Ishikawa (cell line): Measurements from ENCODE around the gene DNAJC6.

Experiments used
- TEAD4 ChIP-seq: IDR thresholded peaks from 2 replicates; pipeline ENCODE4 v1.6.1; 2012
- TF ChIP-seq, protein P1 (sequence below): IDR thresholded peaks from 2 replicates; pipeline ENCODE4 v1.6.1; 2012; ENCODE audit warnings: low read depth, mild to moderate bottlenecking

DNA sequence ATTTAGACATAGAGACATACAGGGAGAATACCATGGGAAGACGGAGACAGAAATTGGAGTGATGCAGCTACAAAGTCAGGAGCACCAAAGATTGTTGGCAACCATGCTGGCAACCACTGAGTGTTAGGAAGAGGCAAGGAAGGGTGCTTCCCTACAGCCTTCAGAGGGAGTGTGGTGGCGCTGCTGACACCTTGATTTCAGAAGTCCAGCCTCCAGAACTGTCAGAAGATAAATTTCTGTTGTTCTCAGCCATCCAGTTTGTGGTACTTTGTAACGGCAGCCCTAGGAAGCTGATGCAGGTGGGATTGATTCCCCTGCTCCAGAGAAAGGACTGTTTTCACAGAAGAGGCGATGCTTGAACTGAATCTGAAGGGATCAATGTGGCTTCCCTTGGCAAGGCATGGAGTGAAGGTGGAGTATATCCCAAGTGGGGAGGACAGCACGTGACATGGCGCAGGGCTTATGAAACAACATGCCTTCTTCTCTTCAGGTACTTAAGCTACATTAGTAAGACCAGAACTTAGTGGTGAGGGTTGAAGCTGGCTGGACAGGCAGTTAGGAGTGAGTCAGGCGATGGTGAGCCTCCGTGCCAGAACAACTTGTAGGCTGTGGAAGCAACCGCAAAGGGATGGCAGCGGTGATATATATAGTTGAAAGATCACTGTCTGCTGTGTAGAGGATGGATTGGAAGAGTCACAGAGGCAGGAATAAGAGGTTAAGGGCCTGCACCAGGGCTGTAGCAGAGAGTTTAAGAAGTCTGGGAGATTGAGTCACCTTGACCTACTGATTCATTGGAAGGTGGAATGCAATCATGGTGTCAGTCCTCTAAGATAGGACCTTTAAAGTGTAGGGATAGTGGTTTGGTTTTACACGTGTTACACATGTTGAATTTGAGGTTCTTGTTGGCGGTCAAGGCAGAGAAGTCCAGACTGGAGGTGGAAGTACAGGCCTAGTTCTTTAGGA lies 113.2 kb downstream of the DNAJC6 start:
- TF ChIP-seq, protein P1, sequence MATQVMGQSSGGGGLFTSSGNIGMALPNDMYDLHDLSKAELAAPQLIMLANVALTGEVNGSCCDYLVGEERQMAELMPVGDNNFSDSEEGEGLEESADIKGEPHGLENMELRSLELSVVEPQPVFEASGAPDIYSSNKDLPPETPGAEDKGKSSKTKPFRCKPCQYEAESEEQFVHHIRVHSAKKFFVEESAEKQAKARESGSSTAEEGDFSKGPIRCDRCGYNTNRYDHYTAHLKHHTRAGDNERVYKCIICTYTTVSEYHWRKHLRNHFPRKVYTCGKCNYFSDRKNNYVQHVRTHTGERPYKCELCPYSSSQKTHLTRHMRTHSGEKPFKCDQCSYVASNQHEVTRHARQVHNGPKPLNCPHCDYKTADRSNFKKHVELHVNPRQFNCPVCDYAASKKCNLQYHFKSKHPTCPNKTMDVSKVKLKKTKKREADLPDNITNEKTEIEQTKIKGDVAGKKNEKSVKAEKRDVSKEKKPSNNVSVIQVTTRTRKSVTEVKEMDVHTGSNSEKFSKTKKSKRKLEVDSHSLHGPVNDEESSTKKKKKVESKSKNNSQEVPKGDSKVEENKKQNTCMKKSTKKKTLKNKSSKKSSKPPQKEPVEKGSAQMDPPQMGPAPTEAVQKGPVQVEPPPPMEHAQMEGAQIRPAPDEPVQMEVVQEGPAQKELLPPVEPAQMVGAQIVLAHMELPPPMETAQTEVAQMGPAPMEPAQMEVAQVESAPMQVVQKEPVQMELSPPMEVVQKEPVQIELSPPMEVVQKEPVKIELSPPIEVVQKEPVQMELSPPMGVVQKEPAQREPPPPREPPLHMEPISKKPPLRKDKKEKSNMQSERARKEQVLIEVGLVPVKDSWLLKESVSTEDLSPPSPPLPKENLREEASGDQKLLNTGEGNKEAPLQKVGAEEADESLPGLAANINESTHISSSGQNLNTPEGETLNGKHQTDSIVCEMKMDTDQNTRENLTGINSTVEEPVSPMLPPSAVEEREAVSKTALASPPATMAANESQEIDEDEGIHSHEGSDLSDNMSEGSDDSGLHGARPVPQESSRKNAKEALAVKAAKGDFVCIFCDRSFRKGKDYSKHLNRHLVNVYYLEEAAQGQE = no peak
- no peak for TF ChIP-seq TEAD4
